ENCODE data around the gene CD3E.

GRCh38 chr11:118349475-118349874 lies 44.9 kb downstream of the CD3E start:
- no peak for TF ChIP-seq EZH2phosphoT487 (IDR thresholded peaks at IDR 0.05; ENCODE audit: insufficient read depth, low read depth)
- no peak for TF ChIP-seq EZH2 (IDR thresholded peaks at IDR 0.05; ENCODE audit: insufficient read depth, poor library complexity, severe bottlenecking)
